GM18520 (cell line): Measurements from ENCODE around the gene SMIM1.

Source experiments
- ATAC-seq: cut with Tn5 transposase; IDR thresholded peaks from one replicate; pipeline ENCODE4 v1.9.1; 2021; ENCODE audit not compliant: unreplicated experiment

The SMIM1 gene

DNA sequence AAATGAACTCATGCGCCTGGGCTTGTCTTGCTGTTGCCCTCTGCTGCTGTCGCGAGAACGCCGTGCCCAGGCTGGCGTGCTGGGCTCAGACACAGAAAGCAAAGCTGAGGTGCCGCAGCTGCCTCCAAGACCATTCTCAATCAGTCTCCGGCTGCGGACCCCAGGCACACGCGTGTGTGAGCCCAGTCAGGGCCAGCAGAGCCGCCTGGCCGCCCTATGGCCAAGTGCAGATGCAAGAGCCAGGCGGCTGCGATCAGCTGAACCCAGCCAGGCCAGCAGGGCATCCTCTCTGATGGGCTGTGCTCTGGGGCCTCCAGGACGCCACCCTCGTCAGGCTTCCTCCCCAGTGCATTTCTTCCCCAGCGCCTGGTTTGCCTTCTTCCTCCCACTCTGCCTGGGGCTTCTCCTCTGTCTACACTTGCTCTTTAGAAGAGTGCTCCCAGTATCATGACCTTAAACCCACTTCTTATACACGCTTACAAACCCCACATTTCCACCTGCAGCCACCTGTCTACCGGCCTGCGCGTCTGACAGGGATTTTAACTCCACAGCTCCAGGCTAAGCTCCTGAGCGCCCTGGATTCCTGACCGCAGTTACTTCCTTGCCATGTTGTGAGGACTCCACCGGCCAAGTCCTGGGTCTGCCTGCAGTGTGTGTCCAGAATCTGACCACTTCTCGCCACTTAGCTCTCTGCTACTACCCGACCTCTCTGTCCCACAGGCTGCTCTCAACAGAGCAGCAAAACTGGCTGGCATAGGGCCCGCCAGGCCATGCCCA, 45.5 kb downstream of the SMIM1 start:
- no peak for ATAC-seq

DNA sequence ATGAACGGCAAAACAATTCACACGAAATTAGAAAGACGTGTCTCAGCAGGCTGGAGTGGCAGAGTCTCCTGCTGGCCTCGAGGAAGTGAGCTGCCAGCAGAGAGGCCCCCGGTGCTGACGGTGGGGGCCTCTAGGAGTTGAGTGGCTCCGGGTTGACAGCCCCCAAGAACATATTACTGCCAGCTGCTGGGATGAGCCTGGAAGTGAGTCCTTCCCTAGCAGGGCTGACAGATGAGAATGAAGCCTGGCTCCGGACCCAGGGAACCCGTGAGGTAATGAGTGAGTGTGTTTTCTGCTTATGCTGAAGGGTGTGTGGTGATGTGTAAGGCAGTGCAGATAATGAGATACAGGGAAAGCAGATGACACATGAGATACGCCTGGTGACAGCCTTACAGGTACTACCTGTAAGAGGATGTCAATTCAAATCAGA, 47.2 kb downstream of the SMIM1 start:
- no peak for ATAC-seq

GRCh38 chr1:3820316-3820715, 47.8 kb downstream of the SMIM1 start:
- ATAC-seq, result no peak

DNA sequence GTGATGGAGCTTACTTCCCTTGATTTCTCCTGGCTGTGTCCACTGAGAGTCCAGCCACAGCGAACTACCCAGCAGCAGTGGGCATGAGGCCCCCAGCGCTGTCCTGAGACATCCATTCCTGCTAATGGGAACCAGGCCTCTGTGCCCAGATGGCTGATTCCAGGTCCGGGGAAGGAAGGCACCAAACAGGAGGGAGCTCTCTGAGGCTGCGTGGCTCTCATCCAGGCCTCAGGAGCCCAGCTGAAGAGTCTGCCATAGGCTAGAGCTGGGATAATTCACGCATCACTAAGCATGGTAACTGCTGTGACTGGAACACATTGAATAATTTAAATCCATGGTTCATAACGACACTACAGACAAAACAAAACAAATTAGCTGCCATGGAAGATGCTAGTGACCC, 48.5 kb downstream of the SMIM1 start:
- ATAC-seq, result no peak

- ATAC-seq, result no peak
Measured at GRCh38 chr1:3821447-3821846, 48.9 kb downstream of the SMIM1 start.

GRCh38 chr1:3821908-3822307, 49.4 kb downstream of the SMIM1 start:
- ATAC-seq, result no peak

DNA sequence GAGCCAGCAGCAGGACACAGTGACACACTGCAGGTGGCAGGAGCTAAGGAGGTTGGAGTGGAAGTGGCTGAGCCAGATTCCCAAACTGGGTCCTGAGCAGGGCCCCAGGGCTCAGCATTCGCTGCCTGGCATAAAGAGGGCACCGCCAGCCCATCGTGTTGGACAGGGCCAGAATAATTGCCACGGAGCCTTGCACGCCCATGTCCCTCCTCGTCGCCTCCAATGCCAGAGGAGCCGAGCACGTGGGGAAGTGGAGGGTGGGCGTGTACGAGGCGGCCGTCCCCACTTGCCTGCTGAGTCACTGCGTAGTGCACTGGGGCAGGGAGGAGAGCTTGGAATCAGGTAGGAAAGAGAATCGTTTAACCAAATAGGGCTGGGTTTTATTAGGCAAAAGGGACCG, 49.9 kb downstream of the SMIM1 start:
- no peak for ATAC-seq

GRCh38 chr1:3824650-3825049, 52.1 kb downstream of the SMIM1 start:
- ATAC-seq, result no peak

- no peak for ATAC-seq
Measured at GRCh38 chr1:3825356-3825755, 52.8 kb downstream of the SMIM1 start.
